LNCAP (cell line): ENCODE results near the gene OR5A2.

ENCODE experiments used
- TF ChIP-seq, protein P1 (sequence below): fragments of 450-650 bp; IDR thresholded peaks from 2 replicates; pipeline ENCODE4 v1.5.1; 2017; ENCODE audit warnings: mild to moderate bottlenecking

OR5A2 gene

GRCh38 chr11:59426361-59427067 is at the start of gene OR5A2:
Gene OR5A2 (minus strand): TSS chr11:59426413. CDS start chr11:59422953, 3,460 bp downstream.
- TF ChIP-seq, protein P1, sequence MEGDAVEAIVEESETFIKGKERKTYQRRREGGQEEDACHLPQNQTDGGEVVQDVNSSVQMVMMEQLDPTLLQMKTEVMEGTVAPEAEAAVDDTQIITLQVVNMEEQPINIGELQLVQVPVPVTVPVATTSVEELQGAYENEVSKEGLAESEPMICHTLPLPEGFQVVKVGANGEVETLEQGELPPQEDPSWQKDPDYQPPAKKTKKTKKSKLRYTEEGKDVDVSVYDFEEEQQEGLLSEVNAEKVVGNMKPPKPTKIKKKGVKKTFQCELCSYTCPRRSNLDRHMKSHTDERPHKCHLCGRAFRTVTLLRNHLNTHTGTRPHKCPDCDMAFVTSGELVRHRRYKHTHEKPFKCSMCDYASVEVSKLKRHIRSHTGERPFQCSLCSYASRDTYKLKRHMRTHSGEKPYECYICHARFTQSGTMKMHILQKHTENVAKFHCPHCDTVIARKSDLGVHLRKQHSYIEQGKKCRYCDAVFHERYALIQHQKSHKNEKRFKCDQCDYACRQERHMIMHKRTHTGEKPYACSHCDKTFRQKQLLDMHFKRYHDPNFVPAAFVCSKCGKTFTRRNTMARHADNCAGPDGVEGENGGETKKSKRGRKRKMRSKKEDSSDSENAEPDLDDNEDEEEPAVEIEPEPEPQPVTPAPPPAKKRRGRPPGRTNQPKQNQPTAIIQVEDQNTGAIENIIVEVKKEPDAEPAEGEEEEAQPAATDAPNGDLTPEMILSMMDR = no peak

GRCh38 chr11:59475176-59475575 is 49.0 kb upstream of the OR5A2 start:
- TF ChIP-seq, protein P1 = no peak

DNA sequence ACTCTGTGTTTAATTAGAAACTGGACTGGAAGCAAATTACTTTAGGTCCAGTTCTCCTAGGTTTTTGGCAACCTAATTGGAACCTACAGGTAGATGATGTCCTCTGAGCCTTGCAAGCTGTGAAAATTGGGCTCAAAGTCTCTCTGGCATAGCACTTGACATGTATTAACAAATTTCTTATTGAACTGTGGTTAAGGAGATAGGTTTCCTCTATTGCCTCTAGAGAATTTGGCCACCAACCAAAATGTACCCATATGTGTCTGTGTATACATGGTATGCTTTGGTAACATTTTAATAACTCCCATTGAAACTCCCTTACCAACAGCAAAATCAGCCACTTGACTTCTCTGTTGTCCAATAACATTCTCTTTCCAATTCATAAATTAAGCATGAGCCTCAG is 46.8 kb upstream of the OR5A2 start, which contains the start of gene OR4D10:
OR4D10 (plus strand) TSS at position 301 of the 400 bp plus-strand sequence. CDS start 4,115 bp downstream, outside the sequence.
- TF ChIP-seq, protein P1 = no peak

DNA sequence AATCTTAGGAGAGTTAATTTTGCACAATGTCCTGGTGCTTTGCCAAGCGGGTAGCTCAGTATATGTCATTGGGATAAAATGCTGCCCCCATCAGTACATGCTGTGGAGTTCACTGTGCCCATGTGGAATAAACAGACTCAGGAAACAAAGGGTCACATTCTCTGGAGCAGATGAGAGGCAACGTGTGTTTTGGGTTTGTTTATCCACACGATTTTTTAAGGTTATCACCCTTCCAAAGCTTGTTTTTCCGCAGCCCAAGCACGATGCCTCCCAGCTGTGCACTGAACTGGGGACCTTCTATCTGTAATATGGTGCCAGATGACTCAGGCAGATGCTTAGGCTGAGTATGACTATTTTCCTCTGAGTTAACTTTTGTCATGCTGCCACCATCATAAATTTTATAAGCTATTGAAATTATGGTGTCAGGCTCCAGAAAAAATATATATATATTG is 37.0 kb upstream of the OR5A2 start:
- TF ChIP-seq, protein P1 = no peak

- TF ChIP-seq, protein P1 = no peak
Measured at GRCh38 chr11:59459916-59460315, 33.7 kb upstream of the OR5A2 start.

DNA sequence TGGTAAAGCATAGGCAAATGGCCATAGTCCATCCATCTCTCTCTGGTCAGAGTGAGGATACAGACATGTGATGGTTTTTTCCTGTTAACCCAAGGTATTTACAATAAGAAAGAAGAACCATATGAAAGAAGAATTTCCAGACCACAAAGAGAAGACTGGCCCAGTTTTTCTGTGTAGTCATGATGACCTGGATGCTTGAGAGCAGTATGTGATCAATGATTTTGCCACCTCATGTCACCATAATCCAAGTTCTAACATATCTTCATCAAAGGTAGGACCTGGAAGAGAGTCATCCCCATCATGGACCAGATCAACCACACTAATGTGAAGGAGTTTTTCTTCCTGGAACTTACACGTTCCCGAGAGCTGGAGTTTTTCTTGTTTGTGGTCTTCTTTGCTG is 30.4 kb upstream of the OR5A2 start, which contains the start of gene OR4D6:
OR4D6 (plus strand) TSS at position 301 of the 400 bp plus-strand sequence; CDS start at position 301, 0 bp downstream.
- TF ChIP-seq, protein P1 = no peak

DNA sequence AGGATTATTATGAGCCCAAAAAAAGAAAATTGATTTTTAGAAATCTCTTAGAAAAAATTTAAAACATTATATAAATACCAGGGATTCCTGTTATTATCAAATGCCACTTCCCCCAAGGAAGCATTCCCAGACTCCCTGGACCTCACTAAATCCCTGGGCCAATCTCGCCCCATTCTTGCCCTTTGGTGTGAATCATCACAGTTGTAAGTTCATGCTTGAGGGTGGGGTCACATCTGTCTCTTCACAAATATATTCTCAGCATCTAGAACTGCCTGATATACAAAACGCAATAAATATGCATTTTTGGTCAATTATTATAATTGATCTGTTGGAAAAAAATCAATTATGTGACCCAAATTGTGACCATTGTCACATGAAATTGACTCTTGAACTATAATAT is 22.3 kb upstream of the OR5A2 start:
- TF ChIP-seq, protein P1 = no peak
